ENCODE data around the gene ZNF536.

- TF ChIP-seq POLR2A (IDR thresholded peaks at IDR 0.05) (no peak), CTCF (IDR thresholded peaks at IDR 0.05) (no peak)
Measured at GRCh38 chr19:30425885-30426838, 54.0 kb downstream of the ZNF536 start.

Measured in Peyer's patch (tissue), 4 donors.